GM12891 (cell line): ENCODE data around the gene CCDC47.
A peak's percentile ranks its signal among the peaks of the same experiment; 100 is the strongest.

ENCODE experiments used
- DNase-seq: peaks from one replicate; pipeline ENCODE4 v3.0.0; 2011; ENCODE audit warnings: low spot score; ENCODE audit not compliant: insufficient read length
- FAIRE-seq: peaks from 2 replicates; lab custom pipeline; 2011; peaks lifted over from hg19 to GRCh38; lab: Jason Lieb, UNC
- PAX5 ChIP-seq: IDR thresholded peaks from 2 replicates; pipeline ENCODE4 v1.6.1; 2011; ENCODE audit warnings: low read length, moderate library complexity, mild to moderate bottlenecking; ENCODE audit not compliant: insufficient read depth, severe bottlenecking
- POLR2A ChIP-seq: IDR thresholded peaks from 2 replicates; pipeline ENCODE4 v1.6.1; 2011; ENCODE audit warnings: low read depth, low read length, control low read depth
- POLR2AphosphoS5 ChIP-seq: IDR thresholded peaks from 2 replicates; pipeline ENCODE4 v1.6.1; 2011; ENCODE audit warnings: low read depth, low read length, control low read depth
- POU2F2 ChIP-seq: IDR thresholded peaks from 2 replicates; pipeline ENCODE4 v1.6.1; 2011; ENCODE audit warnings: low read depth, mild to moderate bottlenecking, control low read depth, low read length, moderate library complexity
- SPI1 ChIP-seq: IDR thresholded peaks from 2 replicates; pipeline ENCODE4 v1.6.1; 2011; ENCODE audit warnings: low read depth, low read length, control low read depth
- TAF1 ChIP-seq: IDR thresholded peaks from 2 replicates; pipeline ENCODE4 v1.6.1; 2011; ENCODE audit warnings: low read depth, low read length, control low read depth

CCDC47 gene

GRCh38 chr17:63785556-63785955 lies 12.2 kb upstream of the CCDC47 start:
- FAIRE-seq (no peak), DNase-seq (no peak)
- no peak for TF ChIP-seq PAX5
- no peak for TF ChIP-seq POLR2A
- no peak for TF ChIP-seq TAF1
- no peak for TF ChIP-seq SPI1
- no peak for TF ChIP-seq POU2F2
- no peak for TF ChIP-seq POLR2AphosphoS5

GRCh38 chr17:63783522-63783921 lies 10.1 kb upstream of the CCDC47 start:
- no peak for FAIRE-seq
- TF ChIP-seq POLR2A (no peak), SPI1 (no peak), POLR2AphosphoS5 (no peak), PAX5 (no peak), TAF1 (no peak), POU2F2 (no peak)

GRCh38 chr17:63780928-63781327 lies 7.5 kb upstream of the CCDC47 start:
- DNase-seq (no peak), FAIRE-seq (no peak)
- TF ChIP-seq POLR2A (no peak), POLR2AphosphoS5 (no peak), TAF1 (no peak), POU2F2 (no peak), SPI1 (no peak), PAX5 (no peak)

More at GRCh38 chr17:63783522-63783921, 10.1 kb upstream of the CCDC47 start:
- DNase-seq: no peak

- TF ChIP-seq POLR2AphosphoS5 (no peak), POU2F2 (no peak), PAX5 (no peak), TAF1 (no peak), POLR2A (no peak), SPI1 (no peak)
- DNase-seq (no peak), FAIRE-seq (no peak)
Measured at GRCh38 chr17:63780507-63780906, 7.1 kb upstream of the CCDC47 start.

DNA sequence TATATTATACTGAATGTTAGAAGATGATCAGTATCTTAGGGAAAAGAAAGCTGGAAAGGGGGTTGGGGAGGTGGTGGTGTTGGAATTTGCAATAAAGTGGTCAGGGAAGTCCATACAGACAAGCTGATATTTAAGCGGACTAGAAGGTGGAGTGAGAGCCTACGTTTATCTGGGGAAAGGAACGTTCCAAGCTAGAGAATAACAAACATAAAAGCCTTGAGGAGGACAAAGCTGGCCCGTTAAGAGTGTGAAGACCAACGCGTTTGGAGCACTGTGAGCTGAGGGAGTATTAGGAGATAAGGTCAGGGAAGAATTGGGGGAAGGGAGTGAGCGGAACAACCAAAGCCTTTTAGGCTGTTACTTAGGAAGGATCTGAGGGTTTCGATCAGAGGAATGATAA lies 2.0 kb upstream of the CCDC47 start:
- DNase-seq (no peak), FAIRE-seq (no peak)
- no peak for TF ChIP-seq POLR2A
- no peak for TF ChIP-seq POLR2AphosphoS5
- TF ChIP-seq TAF1: no peak
- TF ChIP-seq PAX5: no peak

- FAIRE-seq (no peak), DNase-seq (no peak)
- no peak for TF ChIP-seq TAF1
- TF ChIP-seq SPI1: peak; percentile 38; the same call in 1 of the 2 replicates
- no peak for TF ChIP-seq POU2F2
Measured at GRCh38 chr17:63774969-63775265, 1.5 kb upstream of the CCDC47 start.

DNA sequence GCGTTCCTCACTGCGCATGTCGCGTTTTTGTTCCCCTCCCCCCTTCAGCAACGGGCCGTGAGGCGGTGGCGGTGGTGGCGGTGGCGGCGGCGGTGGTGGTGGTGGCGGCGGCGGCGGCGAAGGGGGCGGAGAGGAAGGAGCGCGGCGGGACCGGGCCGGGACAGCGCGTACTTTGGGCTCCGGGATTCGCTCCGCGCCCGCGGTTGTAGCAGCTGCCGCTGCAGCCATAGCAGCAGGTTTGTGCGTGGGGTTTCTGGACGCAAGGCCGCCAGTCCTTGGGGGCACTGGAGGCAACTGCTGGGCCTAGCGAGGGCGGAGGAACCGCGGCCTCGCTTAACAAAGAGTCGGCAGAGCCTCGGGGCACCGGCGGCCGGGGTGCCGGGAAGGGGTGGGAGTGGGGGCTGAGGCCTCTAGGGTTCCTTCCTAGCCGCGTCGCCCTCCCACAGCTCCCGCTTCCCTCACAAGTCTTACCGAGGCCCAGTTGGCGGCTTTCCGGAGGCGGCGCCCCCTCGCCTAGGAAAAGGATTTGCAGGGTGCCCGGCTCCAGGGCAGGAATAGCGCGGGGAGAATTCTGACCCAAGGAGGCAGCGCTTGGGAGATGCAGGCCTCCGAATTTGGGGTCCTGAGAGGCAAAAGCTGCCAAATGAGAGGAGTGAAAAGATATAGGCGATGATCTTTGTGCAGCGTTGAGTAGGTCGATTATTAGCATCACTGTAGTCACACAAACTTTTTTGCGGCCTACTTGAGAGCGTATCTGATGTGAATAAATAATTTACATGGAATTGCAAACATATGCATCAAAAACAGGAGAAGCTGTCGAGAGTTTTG lies 958 bp upstream of the CCDC47 start, which contains the start of gene DDX42:
TSS of gene DDX42 (plus strand) at position 30 of the 828 bp plus-strand sequence. CDS start 12,880 bp downstream, outside the sequence.
- FAIRE-seq (no peak), DNase-seq (peak; percentile 38)
- TF ChIP-seq TAF1 (no peak), PAX5 (no peak), POLR2AphosphoS5 (peak; percentile 20; the same call in 1 of the 2 replicates), POLR2A (no peak), SPI1 (no peak), POU2F2 (no peak; the same call in 1 of the 2 replicates)

GRCh38 chr17:63772801-63773271 lies 561 bp downstream of the CCDC47 start:
- TF ChIP-seq POU2F2: no peak
- no peak for TF ChIP-seq POLR2AphosphoS5
- no peak for TF ChIP-seq SPI1
- no peak for TF ChIP-seq TAF1
- TF ChIP-seq PAX5: no peak
- no peak for TF ChIP-seq POLR2A
- DNase-seq (no peak), FAIRE-seq (no peak)

GRCh38 chr17:63768433-63768832 lies 5.0 kb downstream of the CCDC47 start:
- no peak for TF ChIP-seq TAF1
- TF ChIP-seq POLR2AphosphoS5: no peak
- no peak for TF ChIP-seq SPI1
- no peak for TF ChIP-seq POU2F2
- TF ChIP-seq PAX5: no peak
- TF ChIP-seq POLR2A: no peak
- FAIRE-seq (no peak), DNase-seq (no peak)

GRCh38 chr17:63766754-63767153 lies 6.6 kb downstream of the CCDC47 start:
- FAIRE-seq: no peak
- TF ChIP-seq POLR2AphosphoS5: no peak
- no peak for DNase-seq
